ENCODE data around the gene PLA2G6. TPM values are rescaled to one million over a fixed set of nuclear protein-coding genes. Genes with fewer than 3 reads are reported as not detected.

PLA2G6 gene
- total RNA-seq, 1 donor from 2014 or later: 52.4 TPM

DNA sequence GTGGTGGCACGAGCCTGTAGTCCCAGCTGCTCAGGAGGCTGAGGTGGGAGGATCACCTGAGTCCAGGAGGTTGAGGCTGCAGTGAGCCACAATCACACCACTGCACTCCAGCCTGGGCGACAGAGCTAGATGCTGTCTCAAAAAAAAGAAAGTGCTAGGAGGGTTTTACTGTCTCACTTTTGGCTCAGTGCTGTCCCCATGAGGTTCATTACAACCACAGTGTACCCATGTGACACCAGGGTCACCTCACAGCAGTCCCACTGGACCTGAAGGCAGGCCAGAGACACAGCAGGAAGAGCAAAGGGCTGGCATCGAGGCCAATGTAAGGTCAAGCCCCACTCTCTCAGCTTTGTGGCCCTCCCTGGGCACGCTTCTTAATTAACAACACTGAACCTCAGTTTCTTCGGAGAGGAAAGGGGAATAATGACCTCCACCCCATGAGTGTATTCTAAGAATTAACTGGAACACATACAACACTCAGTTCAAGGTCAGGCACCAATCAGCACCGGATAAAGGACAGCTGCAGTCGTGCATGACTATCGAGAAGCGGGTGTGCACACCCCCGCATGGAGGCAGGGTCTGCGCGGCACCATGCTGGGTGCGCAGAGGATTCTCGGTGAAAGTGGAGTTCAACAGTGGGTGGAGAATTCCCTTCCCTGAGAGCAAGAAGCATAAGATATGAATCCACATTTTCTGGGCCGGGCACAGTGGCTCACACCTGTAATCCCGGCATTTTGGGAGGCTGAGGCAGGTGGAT, 40.2 kb downstream of the PLA2G6 start:
- DNase-seq: peak; percentile 31
- ATAC-seq: no peak
- intact Hi-C loops (cut with DNase I): no loop called here
- TF ChIP-seq, protein P1, sequence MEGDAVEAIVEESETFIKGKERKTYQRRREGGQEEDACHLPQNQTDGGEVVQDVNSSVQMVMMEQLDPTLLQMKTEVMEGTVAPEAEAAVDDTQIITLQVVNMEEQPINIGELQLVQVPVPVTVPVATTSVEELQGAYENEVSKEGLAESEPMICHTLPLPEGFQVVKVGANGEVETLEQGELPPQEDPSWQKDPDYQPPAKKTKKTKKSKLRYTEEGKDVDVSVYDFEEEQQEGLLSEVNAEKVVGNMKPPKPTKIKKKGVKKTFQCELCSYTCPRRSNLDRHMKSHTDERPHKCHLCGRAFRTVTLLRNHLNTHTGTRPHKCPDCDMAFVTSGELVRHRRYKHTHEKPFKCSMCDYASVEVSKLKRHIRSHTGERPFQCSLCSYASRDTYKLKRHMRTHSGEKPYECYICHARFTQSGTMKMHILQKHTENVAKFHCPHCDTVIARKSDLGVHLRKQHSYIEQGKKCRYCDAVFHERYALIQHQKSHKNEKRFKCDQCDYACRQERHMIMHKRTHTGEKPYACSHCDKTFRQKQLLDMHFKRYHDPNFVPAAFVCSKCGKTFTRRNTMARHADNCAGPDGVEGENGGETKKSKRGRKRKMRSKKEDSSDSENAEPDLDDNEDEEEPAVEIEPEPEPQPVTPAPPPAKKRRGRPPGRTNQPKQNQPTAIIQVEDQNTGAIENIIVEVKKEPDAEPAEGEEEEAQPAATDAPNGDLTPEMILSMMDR (IDR thresholded peaks at IDR 0.05): no peak
- no peak overlapping the region for H3K4me3 ChIP-seq
- no peaks in the 10 kb centered on the region for H3K9me3 ChIP-seq
- H3K27ac ChIP-seq: no peak overlapping the region
- H3K27me3 ChIP-seq: no peaks in the 10 kb centered on the region
- no peaks in the 10 kb centered on the region for H3K36me3 ChIP-seq
- no peaks in the 10 kb centered on the region for H3K4me1 ChIP-seq

DNA sequence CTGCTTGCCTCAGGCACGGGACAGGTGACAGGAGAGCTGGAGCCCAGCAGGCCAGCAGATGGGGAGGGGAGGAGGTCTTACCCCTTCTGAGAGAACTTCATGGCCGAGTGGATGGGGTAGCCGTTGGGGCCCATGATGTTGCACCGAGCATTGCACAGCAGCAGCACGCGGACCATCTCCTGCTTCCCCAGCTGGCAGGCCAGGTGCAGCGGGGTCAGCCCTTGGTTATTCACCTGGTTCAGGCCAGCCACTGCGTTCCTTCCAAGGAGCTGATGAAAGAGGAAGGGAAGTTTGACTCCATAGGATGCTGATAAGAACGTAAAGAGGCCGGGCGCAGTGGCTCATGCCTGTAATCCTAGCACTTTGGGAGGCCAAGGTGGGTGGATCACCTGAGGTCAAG, 41.7 kb downstream of the PLA2G6 start:
- ATAC-seq (no peak), DNase-seq (peak; percentile 38)
- no peak overlapping the region for H3K4me3 ChIP-seq
- no peak overlapping the region for H3K27ac ChIP-seq
- H3K4me1 ChIP-seq: no peaks in the 10 kb centered on the region
- H3K9me3 ChIP-seq: no peaks in the 10 kb centered on the region
- no peaks in the 10 kb centered on the region for H3K27me3 ChIP-seq
- TF ChIP-seq, protein P1 (IDR thresholded peaks at IDR 0.05): no peak
- intact Hi-C loops (cut with DNase I): no loop called here
- H3K36me3 ChIP-seq: peaks cover 10% of the 10 kb centered on the region

DNA sequence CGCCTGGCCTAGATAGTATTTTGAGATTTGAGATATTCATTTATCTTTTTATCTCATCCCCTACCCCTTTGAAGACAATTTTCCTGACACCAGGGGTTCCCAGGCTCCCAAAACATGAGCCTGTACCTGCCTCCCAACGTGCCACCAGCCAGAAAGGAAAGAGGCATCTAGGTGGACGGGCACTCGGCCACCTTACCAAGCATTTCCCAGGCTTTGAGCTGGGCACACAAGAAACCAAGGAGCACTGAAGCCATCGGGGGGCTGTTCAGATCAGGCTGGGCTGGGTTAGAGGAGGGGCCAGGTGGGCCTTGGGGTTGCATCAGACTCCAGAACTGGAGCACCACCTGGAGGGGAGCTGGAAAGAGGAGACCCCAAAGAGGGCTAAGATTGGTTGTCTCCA, 42.7 kb downstream of the PLA2G6 start:
- no peaks in the 10 kb centered on the region for H3K9me3 ChIP-seq
- no peaks in the 10 kb centered on the region for H3K27me3 ChIP-seq
- no peak overlapping the region for H3K27ac ChIP-seq
- intact Hi-C loops (cut with DNase I): no loop called here
- ATAC-seq (no peak), DNase-seq (peak; percentile 32)
- TF ChIP-seq, protein P1 (IDR thresholded peaks at IDR 0.05): no peak
- no peaks in the 10 kb centered on the region for H3K4me1 ChIP-seq
- no peak overlapping the region for H3K4me3 ChIP-seq
- peaks cover 10% of the 10 kb centered on the region for H3K36me3 ChIP-seq

DNA sequence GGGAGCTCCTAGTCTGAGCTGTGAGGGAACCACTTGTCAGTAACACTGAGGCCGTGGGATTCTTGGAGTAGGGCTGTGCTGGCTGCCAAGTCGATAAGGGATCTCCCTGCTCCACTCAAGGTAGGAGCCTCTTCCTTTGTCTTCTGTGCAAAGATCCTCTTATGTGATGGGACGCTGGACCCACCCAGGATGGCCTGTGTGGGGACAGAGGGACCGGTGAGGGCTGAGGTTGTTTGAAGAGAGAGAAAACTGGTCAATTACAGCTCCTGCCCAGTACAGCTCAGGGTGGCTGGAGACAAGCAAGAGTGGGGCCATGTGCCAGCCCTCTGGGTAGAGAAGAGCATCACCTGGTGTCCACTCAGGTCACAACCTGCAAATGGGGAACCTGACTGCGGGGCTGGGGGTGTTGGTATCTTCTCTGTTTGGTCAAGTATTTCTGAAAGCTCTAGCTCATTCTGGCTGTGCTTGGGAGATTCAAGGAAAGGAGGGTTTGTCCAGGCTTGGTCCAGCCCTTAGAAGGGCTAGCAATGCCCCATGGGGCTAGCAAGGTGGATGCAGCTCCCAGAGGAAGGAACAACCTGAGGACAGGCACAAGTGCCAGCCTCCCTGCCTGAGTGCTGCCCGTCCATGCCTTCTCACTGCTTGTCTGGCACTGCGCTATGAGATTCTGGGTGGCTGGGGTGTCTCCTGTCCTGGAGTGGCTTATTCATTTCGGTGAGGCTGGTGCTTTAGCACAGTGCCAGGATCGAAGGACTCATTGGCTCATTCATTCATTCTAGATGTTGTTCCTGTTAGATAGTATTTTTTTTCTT, 43.5 kb downstream of the PLA2G6 start:
- Histone ChIP-seq H3K27me3 (no peaks in the 10 kb centered on the region), H3K27ac (no peak overlapping the region), H3K4me3 (no peak overlapping the region), H3K4me1 (no peaks in the 10 kb centered on the region), H3K9me3 (no peaks in the 10 kb centered on the region), H3K36me3 (peaks cover 10% of the 10 kb centered on the region)
- ATAC-seq: no peak
- intact Hi-C loops (cut with DNase I): no loop called here
- DNase-seq: peak; percentile 38
- TF ChIP-seq, protein P1 (IDR thresholded peaks at IDR 0.05): no peak

DNA sequence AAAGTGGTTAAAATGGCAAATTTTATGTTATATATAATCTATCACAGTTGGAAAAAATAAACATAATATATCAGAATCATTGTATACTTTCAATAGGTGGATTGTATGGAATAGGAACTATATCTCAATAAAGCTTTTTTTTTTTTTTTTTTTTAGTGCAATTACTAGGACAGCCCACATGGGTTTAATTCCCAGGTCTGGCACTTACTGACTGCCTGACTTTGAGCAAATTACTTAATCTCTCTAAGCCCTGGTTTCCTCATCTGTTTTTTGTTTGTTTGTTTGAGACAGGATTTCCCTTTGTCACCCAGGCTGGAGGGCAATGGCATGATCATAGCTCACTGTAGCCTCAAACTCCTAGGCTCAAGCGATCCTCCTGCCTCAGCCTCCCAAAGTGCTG, 45.0 kb downstream of the PLA2G6 start:
- Histone ChIP-seq H3K36me3 (peaks cover 19% of the 10 kb centered on the region), H3K27ac (no peak overlapping the region), H3K4me3 (no peak overlapping the region), H3K9me3 (no peaks in the 10 kb centered on the region), H3K27me3 (no peaks in the 10 kb centered on the region), H3K4me1 (no peaks in the 10 kb centered on the region)
- no peak for ATAC-seq
- TF ChIP-seq, protein P1 (IDR thresholded peaks at IDR 0.05): no peak
- DNase-seq: no peak
- intact Hi-C loops (cut with DNase I): no loop called here

All from upper lobe of right lung (tissue), 1 donor.